ENCODE measurements around the gene EVA1B.
A peak's percentile ranks its signal among the peaks of the same experiment; 100 is the strongest.

EVA1B gene

DNA sequence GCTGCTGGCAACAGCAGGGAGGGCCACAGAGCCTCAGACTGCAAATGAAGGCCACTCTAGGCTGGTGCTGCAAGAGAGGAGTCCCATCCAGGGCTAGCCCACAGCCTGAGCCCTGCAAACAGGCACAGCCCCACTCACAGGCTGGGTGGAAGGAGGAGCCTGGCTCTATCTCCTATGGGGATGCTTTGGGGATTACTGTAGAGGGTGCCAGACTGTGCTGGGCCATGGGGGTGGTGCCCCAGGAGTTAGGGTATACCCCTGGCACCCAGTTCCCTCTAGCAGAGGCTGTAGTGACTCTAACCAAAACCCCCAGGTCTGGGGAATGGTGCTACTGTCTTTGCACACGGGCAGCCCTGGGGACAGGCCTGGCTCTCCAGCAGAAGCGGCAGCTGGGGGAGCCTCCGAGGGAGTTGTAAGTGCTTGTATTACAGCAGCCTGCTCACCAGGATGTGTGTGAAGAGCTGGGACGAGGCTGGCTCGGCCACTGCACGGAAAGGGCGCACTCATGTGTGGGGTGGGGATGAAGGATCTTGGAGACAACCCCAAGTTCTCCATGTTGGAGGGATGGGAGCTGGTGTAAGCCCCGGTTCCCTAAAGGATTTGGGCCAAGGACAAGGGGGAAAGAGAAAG, 23.4 kb upstream of the EVA1B start:
- DNase-seq (ENCODE audit: low read depth in 2 of 2) = no peak

DNA sequence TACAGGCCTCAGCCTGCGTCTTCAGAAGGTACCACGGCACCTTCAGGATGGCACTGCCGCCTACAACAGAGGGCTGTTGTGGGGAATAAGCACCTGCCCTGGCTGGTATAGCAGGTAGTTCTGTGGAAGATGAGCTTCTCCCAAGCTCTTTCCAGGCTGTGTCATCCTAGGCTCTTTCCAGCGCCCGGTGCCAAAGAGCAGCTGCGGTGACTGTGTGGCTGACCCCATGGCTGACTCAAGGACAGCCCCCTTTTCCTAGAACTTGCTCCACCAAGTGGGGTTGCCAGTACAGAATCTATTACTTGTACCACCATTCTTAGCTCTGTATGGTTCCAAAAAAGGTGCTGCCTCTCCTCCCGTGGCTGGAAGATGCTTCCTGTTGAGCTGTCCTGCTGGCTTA, 21.9 kb upstream of the EVA1B start:
- DNase-seq (ENCODE audit: low read depth in 2 of 2) = no peak

DNA sequence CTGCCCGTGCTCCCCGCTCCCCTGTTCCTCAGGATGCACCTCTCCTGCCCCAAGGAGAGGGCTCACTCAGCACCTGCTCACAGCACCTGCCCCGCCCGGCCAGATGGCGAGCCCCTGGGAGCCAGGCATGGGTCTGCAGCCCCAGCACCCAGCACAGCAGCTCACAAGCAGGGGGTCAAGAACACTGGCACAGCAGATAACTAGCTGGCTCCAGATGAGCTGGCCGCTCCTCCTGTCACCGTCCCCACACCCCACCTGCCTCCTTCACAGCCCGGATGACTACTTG, 20.9 kb upstream of the EVA1B start:
- no peak for DNase-seq (ENCODE audit: low read depth in 2 of 2)

- DNase-seq (ENCODE audit: low read depth in 2 of 2) = no peak
Measured at GRCh38 chr1:36343651-36344394, 20.4 kb upstream of the EVA1B start.

DNA sequence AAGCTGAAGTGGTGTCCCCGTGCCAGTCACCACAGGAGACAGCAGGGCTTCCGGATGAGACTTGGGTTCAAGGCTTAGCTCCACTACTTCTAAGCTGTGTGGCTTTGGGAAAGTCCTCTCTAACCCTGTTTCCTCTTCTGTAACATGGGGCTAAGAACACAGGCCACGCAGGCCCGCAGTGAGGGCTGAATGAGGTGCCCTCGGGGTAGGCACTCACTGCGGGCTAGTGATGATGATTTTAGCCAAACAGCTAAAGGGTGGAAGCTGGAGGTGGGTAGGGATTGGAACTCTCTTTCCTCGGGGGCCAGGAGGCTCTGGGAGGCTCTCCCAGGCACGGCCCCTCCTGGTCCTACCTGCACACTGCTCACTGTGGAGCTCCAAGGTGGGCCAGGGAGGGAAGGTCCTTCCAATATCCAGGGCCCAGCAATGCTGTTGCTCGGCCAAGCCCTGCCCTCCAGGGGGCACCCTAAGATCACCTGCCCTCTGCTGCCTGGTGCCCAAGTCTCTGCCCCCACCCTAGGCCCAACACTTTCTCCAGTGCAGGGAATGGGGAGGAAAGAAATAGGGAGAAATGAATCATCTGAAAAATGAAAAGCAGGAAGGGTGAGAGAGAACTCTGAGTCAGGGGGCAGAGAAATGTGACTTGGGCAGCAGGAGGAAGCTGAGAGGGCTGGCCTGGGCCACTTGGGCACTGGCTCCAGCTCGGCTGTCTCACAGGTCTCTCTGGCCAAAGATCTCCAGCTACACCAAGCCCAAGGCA, 19.2 kb upstream of the EVA1B start:
- DNase-seq (ENCODE audit: low read depth in 2 of 2) = peak in 1 of 2 donors; percentile 47

DNA sequence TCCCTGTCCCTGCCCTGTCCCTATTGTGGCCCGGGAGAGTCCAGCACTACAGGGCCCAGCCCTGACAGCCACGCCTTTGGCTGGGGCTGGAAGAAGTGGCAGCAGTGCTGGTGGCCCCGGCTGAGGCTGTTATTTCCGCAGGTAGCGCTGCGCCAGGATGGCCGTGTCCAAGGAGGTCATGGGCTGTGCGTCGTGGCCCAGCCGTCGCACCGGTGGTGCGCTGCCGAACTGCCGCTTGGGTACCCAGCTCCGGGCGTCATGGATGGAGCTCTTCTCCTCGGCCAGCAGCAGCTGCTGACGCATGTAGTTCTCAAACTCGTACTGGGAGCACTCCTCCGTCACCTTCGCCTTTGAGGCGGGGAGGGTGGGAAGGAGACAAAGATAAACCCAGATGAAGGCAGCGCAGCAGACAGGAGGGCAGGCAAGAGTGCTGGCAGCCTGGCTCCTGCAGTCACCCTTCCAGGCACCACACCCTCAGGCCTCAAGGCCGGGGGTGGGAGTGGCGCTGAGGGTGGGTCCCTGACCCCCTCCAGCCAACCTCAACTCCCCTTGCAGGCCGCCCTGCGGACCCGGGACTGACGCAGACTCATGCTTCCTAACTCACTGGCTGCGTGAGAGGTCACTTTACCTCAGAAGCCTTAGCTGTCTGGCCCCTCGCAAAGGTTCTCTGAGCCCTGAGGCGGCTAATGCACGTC, 18.3 kb upstream of the EVA1B start:
- no peak for DNase-seq (ENCODE audit: low read depth in 2 of 2)

DNA sequence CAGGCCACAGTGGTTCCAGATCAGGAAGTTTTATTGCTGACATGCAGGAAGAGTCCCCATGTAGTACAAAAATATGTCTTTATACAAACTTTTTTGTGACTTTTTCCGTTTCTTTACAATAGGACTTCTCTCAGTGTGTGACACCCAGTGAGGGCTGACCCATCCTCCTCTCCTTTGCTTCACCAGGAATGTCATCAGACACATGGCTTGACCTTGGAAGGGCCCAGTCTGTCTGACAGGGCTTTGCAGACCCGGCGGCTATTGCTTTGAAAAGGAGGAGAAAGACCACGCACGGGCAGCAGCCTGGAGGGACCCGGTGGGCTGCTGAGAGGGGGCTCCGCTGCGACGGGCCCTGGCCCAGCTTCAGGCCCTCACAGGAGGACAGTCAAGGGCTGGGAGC, 16.2 kb upstream of the EVA1B start:
- DNase-seq (ENCODE audit: low read depth in 2 of 2) = no peak

- DNase-seq (ENCODE audit: low read depth in 2 of 2) = no peak
Measured at GRCh38 chr1:36339215-36339614, 15.8 kb upstream of the EVA1B start.

GRCh38 chr1:36337830-36338229, 14.4 kb upstream of the EVA1B start:
- DNase-seq (ENCODE audit: low read depth in 2 of 2) = no peak

DNA sequence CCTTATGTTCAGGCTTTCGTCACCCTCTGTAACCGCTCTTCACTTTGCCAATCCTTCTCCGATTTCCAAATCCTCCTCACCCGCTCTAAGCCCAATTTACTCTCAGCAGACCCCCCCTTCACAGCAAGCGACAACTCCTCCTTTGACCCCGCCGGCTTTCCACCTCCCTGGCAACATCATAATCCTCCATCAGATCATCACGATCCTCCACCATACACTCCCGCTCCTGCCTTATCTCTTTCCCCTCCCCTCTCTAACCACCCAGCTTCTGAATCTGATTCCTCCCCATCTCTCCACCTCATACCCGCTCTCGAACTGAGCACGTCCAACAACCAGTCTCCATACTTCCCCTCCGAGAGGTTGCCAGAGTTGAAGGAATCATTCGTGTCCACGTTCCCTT, 7.5 kb upstream of the EVA1B start:
- DNase-seq (ENCODE audit: low read depth in 2 of 2) = no peak

DNA sequence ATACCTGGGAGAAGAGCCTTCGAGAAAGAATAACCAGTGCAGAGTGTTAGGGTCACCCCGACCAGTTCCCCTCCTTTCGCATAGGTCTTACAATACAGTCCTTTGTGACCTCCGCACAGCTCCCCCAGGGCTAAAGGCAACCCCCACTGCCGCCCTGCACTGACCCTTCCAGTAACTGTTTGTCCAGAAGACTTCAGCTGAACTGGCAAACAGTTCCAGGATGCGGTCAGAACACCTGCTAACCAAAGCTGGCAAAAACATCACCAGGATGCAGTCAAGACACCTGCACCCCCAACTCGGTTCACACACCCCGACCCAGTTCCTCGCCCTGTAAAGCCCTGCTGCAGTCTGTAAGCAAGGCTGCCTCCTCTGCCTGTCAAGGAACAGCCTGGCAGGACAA, 6.4 kb upstream of the EVA1B start:
- DNase-seq (ENCODE audit: low read depth in 2 of 2) = no peak

DNA sequence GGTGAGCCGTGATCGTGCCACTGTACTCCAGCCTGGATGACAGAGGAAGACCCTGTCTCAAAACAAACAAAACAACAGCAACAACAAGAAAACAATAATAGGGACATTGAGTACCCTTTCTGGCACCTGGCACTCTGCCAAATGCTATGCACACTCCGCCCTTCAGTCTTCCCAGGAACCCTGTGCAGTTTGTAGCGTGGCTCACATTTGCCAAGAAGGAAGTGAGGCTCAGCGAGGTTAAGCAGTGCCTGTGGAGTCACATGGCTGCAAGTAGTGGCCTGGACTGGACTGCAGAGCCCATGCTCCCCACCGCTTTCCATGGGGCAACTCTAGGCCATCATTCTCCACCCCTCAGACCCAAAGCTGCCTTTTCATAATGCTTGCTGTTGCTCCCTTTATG, 5.3 kb upstream of the EVA1B start:
- DNase-seq (ENCODE audit: low read depth in 2 of 2) = no peak

DNA sequence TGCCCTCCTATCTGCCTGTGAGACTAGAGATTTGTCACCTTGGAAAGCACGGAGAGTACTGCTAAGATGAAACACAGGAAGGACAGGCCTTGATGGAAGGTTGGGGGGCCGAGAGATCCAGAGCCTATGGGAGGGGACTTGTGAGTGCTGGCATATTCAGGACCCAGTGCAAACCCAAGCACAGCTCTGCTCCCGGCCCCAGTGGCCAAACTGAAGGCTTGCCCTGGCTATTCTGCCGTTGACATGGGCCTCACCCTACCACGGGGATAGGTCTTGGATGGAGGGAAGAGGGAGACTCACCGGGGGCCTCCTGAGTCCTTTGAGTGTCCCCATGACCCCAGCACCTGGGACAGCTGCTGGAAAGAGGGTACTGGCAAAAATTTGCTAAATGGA, 4.6 kb upstream of the EVA1B start:
- DNase-seq (ENCODE audit: low read depth in 2 of 2) = no peak

GRCh38 chr1:36327421-36328087, 4.1 kb upstream of the EVA1B start:
- no peak for DNase-seq (ENCODE audit: low read depth in 2 of 2)

GRCh38 chr1:36326499-36326898, 3.1 kb upstream of the EVA1B start:
- no peak for DNase-seq (ENCODE audit: low read depth in 2 of 2)

DNA sequence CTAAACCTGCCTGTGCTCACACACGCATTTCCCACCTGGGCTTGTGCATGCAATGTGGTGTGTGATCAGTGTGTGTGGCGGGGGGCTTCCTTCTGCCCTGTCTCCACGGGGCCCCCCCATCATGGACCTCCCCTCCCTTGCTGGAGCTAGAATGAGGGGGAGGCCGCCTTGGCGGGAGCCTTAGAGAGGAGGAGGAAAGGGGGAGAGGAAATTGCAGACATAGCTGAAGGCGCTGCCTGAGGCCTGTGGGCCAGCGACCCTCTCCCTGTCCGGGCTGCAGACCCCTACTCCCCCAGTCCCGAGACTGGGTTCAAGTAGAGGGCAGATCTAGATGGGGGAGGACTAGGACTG, 883 bp upstream of the EVA1B start:
- DNase-seq (ENCODE audit: low read depth in 2 of 2) = no peak

DNA sequence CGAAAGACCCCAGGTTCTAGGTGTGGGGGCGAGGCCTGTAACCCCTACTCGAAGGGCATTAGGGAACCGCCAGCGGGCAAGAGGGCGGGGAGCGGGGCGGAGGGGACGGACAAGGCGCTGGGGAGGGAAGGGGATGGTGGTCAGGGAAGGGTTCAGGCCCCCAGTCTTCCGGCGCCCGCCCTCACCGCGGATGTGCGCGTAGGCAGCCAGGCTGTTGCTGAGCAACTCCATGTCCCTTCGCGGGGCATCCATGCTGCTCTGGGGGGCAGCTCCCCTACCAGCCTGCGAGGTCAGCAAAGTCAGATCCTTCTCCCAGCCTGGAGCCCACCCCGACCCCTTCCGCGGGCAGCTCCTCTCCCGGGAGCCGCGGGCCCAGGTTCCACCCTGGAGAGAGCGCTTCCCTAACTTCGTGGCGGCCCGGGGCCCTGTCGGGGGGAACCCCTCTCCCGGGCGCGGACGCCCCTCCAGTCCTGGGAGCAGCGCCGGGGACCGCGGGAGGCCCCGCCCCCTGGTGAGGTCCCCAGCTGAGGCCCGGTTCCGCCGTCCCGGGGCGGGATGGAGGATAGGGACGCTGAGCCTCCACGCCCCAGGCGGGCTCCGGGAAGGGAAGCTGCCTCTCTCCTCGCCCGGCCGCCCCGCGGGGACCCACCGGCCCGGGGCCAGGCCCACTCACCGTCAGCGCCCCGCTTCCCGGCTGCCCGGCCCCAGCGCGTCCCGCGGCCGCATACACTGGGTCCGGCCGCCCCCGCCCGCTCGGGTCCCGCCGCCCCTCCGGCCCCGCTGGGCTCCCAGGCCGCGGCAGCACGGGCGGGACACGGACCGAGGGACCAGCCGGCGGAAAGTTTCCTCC, 434 bp downstream of the EVA1B start:
- no peak for DNase-seq (ENCODE audit: low read depth in 2 of 2)

DNA sequence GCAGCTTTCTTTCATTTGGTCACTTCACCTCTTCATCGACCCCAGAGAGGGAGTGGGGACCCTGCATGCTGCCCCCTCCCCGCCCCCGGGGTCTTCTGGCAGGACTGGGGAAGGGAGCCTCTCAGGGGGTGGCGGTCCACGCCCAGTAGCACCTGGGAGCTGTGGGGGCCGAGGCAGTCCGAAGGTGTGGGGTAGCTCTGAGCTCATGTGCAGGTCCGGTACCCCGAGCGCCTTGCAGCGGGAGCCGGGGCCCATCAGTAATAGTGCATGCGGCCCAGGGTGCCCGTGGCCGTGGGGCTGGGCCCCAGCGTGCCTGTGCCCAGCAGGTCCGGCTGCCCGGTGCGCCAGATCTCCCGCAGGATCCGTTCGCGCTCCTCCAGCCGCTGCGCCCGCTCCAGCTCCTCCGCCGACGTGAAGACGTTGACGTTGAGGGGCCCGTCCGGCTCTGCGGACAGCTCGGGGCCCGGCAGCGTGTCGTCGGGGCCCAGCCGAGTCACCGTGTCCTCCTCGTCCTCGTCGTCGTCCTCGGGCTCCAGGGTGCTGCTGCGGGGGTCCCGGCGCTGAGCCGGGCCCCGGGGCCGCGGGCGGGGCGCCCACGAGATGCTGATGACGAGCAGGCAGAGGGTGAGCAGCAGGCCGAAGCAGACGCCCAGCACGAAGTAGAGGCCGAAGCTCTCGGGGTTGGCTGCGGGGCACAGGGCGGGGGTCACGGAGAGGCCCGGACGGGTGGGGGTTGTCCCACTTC, 1.2 kb downstream of the EVA1B start:
- DNase-seq (ENCODE audit: low read depth in 2 of 2) = no peak

DNA sequence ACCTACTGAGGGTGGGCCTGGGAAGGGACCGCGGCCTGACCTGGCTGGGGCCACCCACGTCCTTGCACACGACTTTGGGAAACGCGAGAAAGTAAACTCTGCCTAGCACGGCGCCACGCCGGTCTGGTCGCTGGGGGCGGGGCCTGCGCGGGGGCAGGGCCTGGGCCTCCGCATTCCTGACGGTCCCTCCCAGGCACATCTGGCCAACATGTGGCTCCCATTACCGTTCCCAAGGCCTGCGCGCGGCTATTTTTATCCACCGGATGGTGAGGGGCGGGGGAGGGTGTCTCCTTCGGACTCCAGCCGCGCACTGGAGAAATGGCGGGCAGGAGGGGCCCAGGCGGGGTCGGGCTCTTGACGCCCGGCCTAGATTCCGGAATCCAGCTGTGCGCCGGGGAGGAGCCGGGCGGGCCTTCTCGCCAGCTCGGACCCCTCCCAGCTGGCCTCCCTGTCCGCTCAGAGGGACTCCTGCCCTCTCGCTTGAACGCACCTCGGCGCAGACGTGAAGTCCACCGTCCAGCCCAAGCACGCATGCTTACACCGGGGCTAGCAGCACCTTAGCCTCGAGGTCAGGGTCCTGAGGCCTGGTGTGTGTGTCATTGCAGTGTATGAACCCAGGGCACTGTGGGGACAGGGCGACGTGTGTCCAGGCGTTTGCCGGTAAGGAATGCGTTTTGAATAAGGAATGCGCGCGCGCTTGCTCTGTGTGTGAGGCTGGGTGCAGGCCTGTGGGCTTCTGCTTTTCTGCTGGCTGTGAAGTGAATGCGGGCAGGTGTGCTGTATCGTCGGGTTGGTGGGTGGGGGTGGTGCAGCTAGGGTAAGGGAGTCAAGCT, 2.1 kb downstream of the EVA1B start:
- DNase-seq (ENCODE audit: low read depth in 2 of 2) = no peak

DNA sequence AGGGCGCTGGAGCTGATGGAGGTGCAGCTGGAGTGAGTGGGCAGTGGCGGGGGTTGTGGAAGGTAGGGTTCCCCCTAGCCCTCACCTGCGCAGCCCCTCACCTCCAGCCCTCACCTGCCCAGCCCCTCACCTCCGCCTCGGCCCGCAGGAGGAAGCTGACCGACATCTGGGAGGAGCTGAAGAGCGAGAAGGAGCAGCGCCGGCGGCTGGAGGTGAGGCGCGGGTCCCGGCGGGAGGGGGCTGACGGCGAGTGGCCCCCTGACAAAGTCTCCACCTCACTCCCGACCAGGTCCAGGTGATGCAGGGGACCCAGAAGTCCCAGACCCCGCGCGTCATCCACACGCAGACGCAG, 2.7 kb downstream of the EVA1B start:
- DNase-seq (ENCODE audit: low read depth in 2 of 2) = no peak

Data from stimulated activated CD4-positive, alpha-beta T cell treated with anti-CD3 and anti-CD28 coated beads, Interleukin-1b, Interleukin-23, amount 100 ng/mL, for 4 hours (primary cell).